NCI-H2227 (cell line): Measurements from ENCODE around the gene TET3.

Experiments
- DNase-seq: peaks from one replicate; lab custom pipeline; 2025; ENCODE audit not compliant: unreplicated experiment; lab: John Stamatoyannopoulos, UW

Gene TET3

GRCh38 chr2:73963385-73964120, 21.2 kb upstream of the TET3 start:
- DNase-seq: no peak

- no peak for DNase-seq
These were observed 20.5 kb upstream of the TET3 start for GRCh38 chr2:73964223-73964622.

GRCh38 chr2:73965053-73965452, 19.7 kb upstream of the TET3 start:
- no peak for DNase-seq

GRCh38 chr2:73968357-73968937, 16.3 kb upstream of the TET3 start:
- DNase-seq: peak; percentile 17

GRCh38 chr2:73969356-73969755, 15.4 kb upstream of the TET3 start:
- DNase-seq: no peak

- no peak for DNase-seq
These were observed 14.4 kb upstream of the TET3 start for GRCh38 chr2:73970141-73970803.

- DNase-seq: peak; percentile 10
These were observed 13.7 kb upstream of the TET3 start for GRCh38 chr2:73970850-73971471.

GRCh38 chr2:73971722-73972121, 13.0 kb upstream of the TET3 start:
- no peak for DNase-seq

- DNase-seq: no peak
These were observed 11.9 kb upstream of the TET3 start for GRCh38 chr2:73972846-73973245.

- DNase-seq: no peak
These were observed 9.0 kb upstream of the TET3 start for GRCh38 chr2:73975731-73976130.

- DNase-seq: no peak
These were observed 7.9 kb upstream of the TET3 start for GRCh38 chr2:73976803-73977202.

- no peak for DNase-seq
These were observed 7.2 kb upstream of the TET3 start for GRCh38 chr2:73977466-73977865.

- no peak for DNase-seq
These were observed 5.7 kb upstream of the TET3 start for GRCh38 chr2:73979021-73979420.

GRCh38 chr2:73979686-73980085, 5.0 kb upstream of the TET3 start:
- DNase-seq: no peak

GRCh38 chr2:73980566-73980965, 4.1 kb upstream of the TET3 start:
- DNase-seq: no peak

GRCh38 chr2:73981081-73982001, 3.4 kb upstream of the TET3 start:
- peak; percentile 50 for DNase-seq

GRCh38 chr2:73982140-73982617, 2.5 kb upstream of the TET3 start:
- peak; percentile 34 for DNase-seq

- peak; percentile 35 for DNase-seq
These were observed 1.1 kb upstream of the TET3 start for GRCh38 chr2:73983322-73984202.

GRCh38 chr2:73984922-73985307, 205 bp downstream of the TET3 start:
- peak; percentile 72 for DNase-seq
